Activated T-cell treated with anti-CD3 and anti-CD28 coated beads, Interleukin-2, amount 50 U/mL, for 72 hours (primary cell): Measurements from ENCODE around the gene BSPRY. TPM values are rescaled to one million over a fixed set of nuclear protein-coding genes. Genes with fewer than 3 reads are reported as not detected.

Experiments used
- total RNA-seq, 2 donors: library from RNA; stranded (reverse); gene quantifications; one replicate each; pipeline ENCODE4 v1.2.3, GENCODE V29; 2022

BSPRY gene
- total RNA-seq, 2 donors from 2014 or later, result 14.3 to 20.2 TPM

Other genes with a start within 250 kb of the BSPRY start
- gene SLC31A2, start 198.5 kb upstream of the BSPRY start, total RNA-seq, result 1 to 10 TPM; 3.9 to 4.2 TPM
- 10 to 100 TPM; 24.7 to 26.0 TPM for gene FKBP15, start 128.3 kb upstream of the BSPRY start, total RNA-seq
- 1 to 10 TPM; 7.9 to 8.8 TPM for gene SLC31A1, start 128.0 kb upstream of the BSPRY start, total RNA-seq
- gene CDC26, start 74.0 kb upstream of the BSPRY start, total RNA-seq, result 10 to 100 TPM; 45.4 to 58.4 TPM
- gene PRPF4, start 73.9 kb upstream of the BSPRY start, total RNA-seq, result 10 to 100 TPM; 34.0 to 49.0 TPM
- under 1 TPM; 0.34 to 0.69 TPM for gene RNF183, start 46.2 kb upstream of the BSPRY start, total RNA-seq
- 1 to 10 TPM; 1.4 to 3.8 TPM for gene WDR31, start 9.3 kb upstream of the BSPRY start, total RNA-seq
- 10 to 100 TPM; 12.1 to 15.5 TPM for gene HDHD3, start 27.4 kb downstream of the BSPRY start, total RNA-seq
- 10 to 100 TPM; 27.5 to 34.7 TPM for gene ALAD, start 51.7 kb downstream of the BSPRY start, total RNA-seq
- gene POLE3, start 61.1 kb downstream of the BSPRY start, total RNA-seq, result 10 to 100 TPM; 48.2 to 54.6 TPM
- 1 to 10 TPM; 1.1 to 1.3 TPM for gene C9orf43, start 61.2 kb downstream of the BSPRY start, total RNA-seq
- gene RGS3, start 114.2 kb downstream of the BSPRY start, total RNA-seq, result 10 to 100 TPM; 36.5 to 48.2 TPM